ENCODE data around the gene DYSF. TPM values are rescaled to one million over a fixed set of nuclear protein-coding genes. Genes with fewer than 3 reads are reported as not detected.

The DYSF gene
- total RNA-seq, 2 donors from 2014 or later, result 1.4 to 3.1 TPM

- Histone ChIP-seq H3K9me3 (ENCODE audit: control insufficient read depth, low read length) (no peaks in the 10 kb centered on the region), H3K4me1 (ENCODE audit: control insufficient read depth, insufficient read depth, low read length) (no peaks in the 10 kb centered on the region), H3K27me3 (ENCODE audit: control insufficient read depth, insufficient read depth, low read length, poor library complexity, severe bottlenecking) (no peaks in the 10 kb centered on the region), H3K36me3 (ENCODE audit: control insufficient read depth, insufficient read depth, low read length) (no peaks in the 10 kb centered on the region), H3K4me3 (ENCODE audit: low read length) (no peak overlapping the region), H3K27ac (ENCODE audit: low read depth, low read length) (no peak overlapping the region), H3K9ac (ENCODE audit: extremely low read depth, low read length, poor library complexity, severe bottlenecking) (no peak overlapping the region)
- peak; percentile 38 for DNase-seq
- Mint-ChIP-seq H3K9me3 (no peaks in the 10 kb centered on the region), H3K4me1 (peaks cover 4% of the 10 kb centered on the region), H3K27ac (no peak overlapping the region), H3K36me3 (ENCODE audit: low read depth) (no peaks in the 10 kb centered on the region), H3K4me3 (no peak overlapping the region), H3K27me3 (ENCODE audit: insufficient read depth) (no peaks in the 10 kb centered on the region)
- WGBS, 2 experiments (ENCODE audit: insufficient coverage in 1 of 2, insufficient read length in 1 of 2), result 91 to 96% methylated on average over 4 to 8 of the region's 8 CpGs
- TF ChIP-seq CTCF (conservative IDR thresholded peaks at IDR 0.05), result no peak
Measured at GRCh38 chr2:71613953-71614925, 160.9 kb downstream of the DYSF start.

- no peak overlapping the region for H3K4me3 Mint-ChIP-seq
- peak; percentile 36 for DNase-seq
- H3K36me3 ChIP-seq (ENCODE audit: control insufficient read depth, insufficient read depth, low read length), result no peaks in the 10 kb centered on the region
- no peaks in the 10 kb centered on the region for H3K9me3 ChIP-seq (ENCODE audit: control insufficient read depth, low read length)
- no peak overlapping the region for H3K27ac Mint-ChIP-seq
- no peak overlapping the region for H3K9ac ChIP-seq (ENCODE audit: extremely low read depth, low read length, poor library complexity, severe bottlenecking)
- no peaks in the 10 kb centered on the region for H3K4me1 ChIP-seq (ENCODE audit: control insufficient read depth, insufficient read depth, low read length)
- H3K9me3 Mint-ChIP-seq, result no peaks in the 10 kb centered on the region
- H3K4me1 Mint-ChIP-seq, result peaks cover 4% of the 10 kb centered on the region
- no peaks in the 10 kb centered on the region for H3K27me3 Mint-ChIP-seq (ENCODE audit: insufficient read depth)
- no peak for TF ChIP-seq CTCF (conservative IDR thresholded peaks at IDR 0.05)
- H3K4me3 ChIP-seq (ENCODE audit: low read length), result no peak overlapping the region
- 92 to 95% methylated on average over 5 to 9 of the region's 9 CpGs for WGBS, 2 experiments (ENCODE audit: insufficient coverage in 1 of 2, insufficient read length in 1 of 2)
- H3K27ac ChIP-seq (ENCODE audit: low read depth, low read length), result no peak overlapping the region
- no peaks in the 10 kb centered on the region for H3K36me3 Mint-ChIP-seq (ENCODE audit: low read depth)
- H3K27me3 ChIP-seq (ENCODE audit: control insufficient read depth, insufficient read depth, low read length, poor library complexity, severe bottlenecking), result no peaks in the 10 kb centered on the region
Measured at GRCh38 chr2:71614976-71615766, 161.8 kb downstream of the DYSF start.

GRCh38 chr2:71615767-71616730 is 162.7 kb downstream of the DYSF start:
- no peak overlapping the region for H3K27ac ChIP-seq (ENCODE audit: low read depth, low read length)
- Mint-ChIP-seq H3K27ac (no peak overlapping the region), H3K27me3 (ENCODE audit: insufficient read depth) (no peaks in the 10 kb centered on the region), H3K4me3 (no peak overlapping the region), H3K9me3 (no peaks in the 10 kb centered on the region), H3K36me3 (ENCODE audit: low read depth) (no peaks in the 10 kb centered on the region), H3K4me1 (peaks cover 4% of the 10 kb centered on the region)
- no peak overlapping the region for H3K4me3 ChIP-seq (ENCODE audit: low read length)
- 90 to 94% methylated on average over 9 to 11 of the region's 13 CpGs for WGBS, 2 experiments (ENCODE audit: insufficient coverage in 1 of 2, insufficient read length in 1 of 2)
- no peak overlapping the region for H3K9ac ChIP-seq (ENCODE audit: extremely low read depth, low read length, poor library complexity, severe bottlenecking)
- H3K36me3 ChIP-seq (ENCODE audit: control insufficient read depth, insufficient read depth, low read length), result no peaks in the 10 kb centered on the region
- no peaks in the 10 kb centered on the region for H3K9me3 ChIP-seq (ENCODE audit: control insufficient read depth, low read length)
- H3K27me3 ChIP-seq (ENCODE audit: control insufficient read depth, insufficient read depth, low read length, poor library complexity, severe bottlenecking), result no peaks in the 10 kb centered on the region
- no peaks in the 10 kb centered on the region for H3K4me1 ChIP-seq (ENCODE audit: control insufficient read depth, insufficient read depth, low read length)
- DNase-seq, result peak; percentile 33
- TF ChIP-seq CTCF (conservative IDR thresholded peaks at IDR 0.05), result no peak

All from endodermal cell (in vitro differentiated cells).